ENCODE measurements around the gene VASN.

Gene VASN

DNA sequence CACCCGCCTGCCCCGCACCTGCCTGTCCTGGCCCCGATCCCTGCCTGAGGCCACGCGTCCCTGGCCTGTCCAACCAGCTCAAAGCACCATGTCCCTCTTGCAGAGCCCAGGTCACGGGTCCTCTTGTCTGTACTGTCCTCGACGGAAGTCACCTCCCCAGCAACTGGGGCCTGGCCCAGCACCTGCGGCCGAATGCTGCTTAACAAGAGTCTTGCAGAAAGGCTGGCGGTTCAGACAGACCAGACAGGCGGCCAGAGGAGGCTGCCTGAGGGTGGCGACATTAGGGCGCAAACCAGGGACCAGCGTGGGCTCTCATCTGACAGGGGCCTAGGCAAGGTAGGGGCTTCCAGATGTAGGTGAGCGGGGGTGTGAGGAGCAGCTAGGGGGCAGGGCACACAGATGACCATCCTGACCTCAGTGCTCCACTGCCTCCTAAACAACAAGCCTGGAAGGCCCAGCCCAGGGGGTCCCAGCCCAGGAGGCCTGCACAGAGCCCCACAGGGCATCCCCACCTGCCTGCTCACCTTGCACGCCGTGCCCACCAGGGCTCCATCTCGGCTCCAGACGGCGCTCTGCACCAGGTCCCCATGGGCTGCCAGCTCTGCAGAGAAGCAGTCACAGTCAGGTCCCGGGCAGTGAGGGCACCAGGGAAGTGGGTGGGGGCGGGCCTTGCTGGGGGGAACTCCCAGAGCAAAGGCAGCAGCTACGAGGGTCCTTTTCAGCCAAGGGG is 33.5 kb downstream of the VASN start:
- Histone ChIP-seq H3K36me3 (ENCODE audit: insufficient read depth, insufficient read length, low read length) (peaks cover 44% of the 10 kb centered on the region), H3K27me3 (ENCODE audit: insufficient read depth, insufficient read length) (no peaks in the 10 kb centered on the region), H3K9me3 (ENCODE audit: insufficient read depth, low read length) (no peaks in the 10 kb centered on the region), H3K4me3 (ENCODE audit: insufficient read length, low read depth) (no peak overlapping the region), H3K4me1 (ENCODE audit: insufficient read depth, insufficient read length) (peaks cover 21% of the 10 kb centered on the region), H3K9ac (ENCODE audit: insufficient read length, low read depth) (peak overlapping the region; percentile 47)
- DNase-seq (ENCODE audit: low read depth, low spot score): no peak
- TF ChIP-seq ZNF274 (IDR thresholded peaks at IDR 0.05; ENCODE audit: low read depth, low read length): no peak
- no peak for TF ChIP-seq YY1 (IDR thresholded peaks at IDR 0.05; ENCODE audit: insufficient read depth, insufficient read length)
- TF ChIP-seq SUZ12 (IDR thresholded peaks at IDR 0.05; ENCODE audit: extremely low read depth, insufficient read depth, insufficient read length): no peak

DNA sequence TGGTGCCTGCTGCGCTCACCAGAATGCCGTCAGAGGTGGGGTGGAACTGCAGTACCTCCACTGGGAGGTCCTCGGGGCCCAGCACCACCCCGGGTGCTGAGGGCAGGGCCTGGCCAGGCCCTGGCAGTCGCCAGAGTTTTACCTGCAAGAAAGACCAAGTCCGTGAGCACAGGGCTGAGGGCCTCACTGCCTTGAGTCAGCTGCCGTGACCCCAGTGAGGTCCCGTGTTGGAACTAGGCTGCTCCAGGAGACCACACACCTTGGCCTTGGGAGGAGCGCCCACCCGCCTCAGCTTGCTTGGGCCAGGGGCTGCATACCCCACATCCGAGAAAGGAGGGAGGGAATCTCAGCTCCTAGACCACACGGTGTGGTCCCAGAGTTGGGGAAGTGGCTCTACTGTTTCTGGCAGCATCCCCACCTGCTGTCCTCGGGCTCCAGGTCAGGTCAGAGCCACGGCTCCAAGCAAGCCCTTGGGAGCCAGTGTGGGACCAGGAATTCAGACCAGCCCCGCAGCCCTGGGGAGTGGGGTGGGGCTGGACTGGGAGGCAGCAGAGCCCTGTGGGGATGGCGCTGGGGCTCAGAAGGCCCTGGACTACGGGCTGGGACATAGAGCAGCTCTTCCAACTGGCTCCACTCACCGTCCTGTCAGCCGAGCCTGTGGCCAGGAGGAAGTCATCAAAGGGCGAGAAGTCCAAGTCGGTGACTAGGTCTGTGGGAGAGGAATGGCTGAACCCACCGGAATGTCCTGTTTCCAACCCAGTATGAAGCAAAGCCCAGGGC is 36.1 kb downstream of the VASN start:
- TF ChIP-seq YY1 (IDR thresholded peaks at IDR 0.05; ENCODE audit: insufficient read depth, insufficient read length) (no peak), SUZ12 (IDR thresholded peaks at IDR 0.05; ENCODE audit: extremely low read depth, insufficient read depth, insufficient read length) (no peak), ZNF274 (IDR thresholded peaks at IDR 0.05; ENCODE audit: low read depth, low read length) (no peak)
- H3K27me3 ChIP-seq (ENCODE audit: insufficient read depth, insufficient read length): no peaks in the 10 kb centered on the region
- no peak for DNase-seq (ENCODE audit: low read depth, low spot score)
- H3K4me1 ChIP-seq (ENCODE audit: insufficient read depth, insufficient read length): peaks cover 20% of the 10 kb centered on the region
- H3K9ac ChIP-seq (ENCODE audit: insufficient read length, low read depth): no peak overlapping the region
- peaks cover 49% of the 10 kb centered on the region for H3K36me3 ChIP-seq (ENCODE audit: insufficient read depth, insufficient read length, low read length)
- H3K9me3 ChIP-seq (ENCODE audit: insufficient read depth, low read length): no peaks in the 10 kb centered on the region
- H3K4me3 ChIP-seq (ENCODE audit: insufficient read length, low read depth): no peak overlapping the region

DNA sequence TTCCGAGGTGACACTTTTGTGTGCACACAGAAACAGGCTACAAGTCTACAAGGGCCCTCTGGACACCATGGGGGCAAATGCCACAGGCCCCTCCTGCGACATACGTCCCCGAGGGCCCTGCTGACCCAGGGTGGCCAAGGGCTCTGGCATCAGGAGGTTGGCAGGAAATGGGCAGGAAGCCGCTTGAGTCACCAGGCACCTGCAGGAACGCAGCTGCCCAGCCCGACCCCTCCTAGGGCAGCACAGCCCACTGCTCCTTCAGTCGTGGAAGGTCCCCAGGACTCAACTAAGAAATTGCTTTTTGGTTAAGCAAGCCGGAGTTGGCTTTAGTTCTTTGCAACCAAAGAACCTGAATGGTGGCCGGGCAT is 36.7 kb downstream of the VASN start:
- no peak overlapping the region for H3K9ac ChIP-seq (ENCODE audit: insufficient read length, low read depth)
- H3K4me1 ChIP-seq (ENCODE audit: insufficient read depth, insufficient read length): peaks cover 17% of the 10 kb centered on the region
- no peak for DNase-seq (ENCODE audit: low read depth, low spot score)
- H3K36me3 ChIP-seq (ENCODE audit: insufficient read depth, insufficient read length, low read length): peaks cover 52% of the 10 kb centered on the region
- no peaks in the 10 kb centered on the region for H3K27me3 ChIP-seq (ENCODE audit: insufficient read depth, insufficient read length)
- H3K4me3 ChIP-seq (ENCODE audit: insufficient read length, low read depth): no peak overlapping the region
- TF ChIP-seq SUZ12 (IDR thresholded peaks at IDR 0.05; ENCODE audit: extremely low read depth, insufficient read depth, insufficient read length) (no peak), YY1 (IDR thresholded peaks at IDR 0.05; ENCODE audit: insufficient read depth, insufficient read length) (no peak), ZNF274 (IDR thresholded peaks at IDR 0.05; ENCODE audit: low read depth, low read length) (no peak)
- H3K9me3 ChIP-seq (ENCODE audit: insufficient read depth, low read length): no peaks in the 10 kb centered on the region

DNA sequence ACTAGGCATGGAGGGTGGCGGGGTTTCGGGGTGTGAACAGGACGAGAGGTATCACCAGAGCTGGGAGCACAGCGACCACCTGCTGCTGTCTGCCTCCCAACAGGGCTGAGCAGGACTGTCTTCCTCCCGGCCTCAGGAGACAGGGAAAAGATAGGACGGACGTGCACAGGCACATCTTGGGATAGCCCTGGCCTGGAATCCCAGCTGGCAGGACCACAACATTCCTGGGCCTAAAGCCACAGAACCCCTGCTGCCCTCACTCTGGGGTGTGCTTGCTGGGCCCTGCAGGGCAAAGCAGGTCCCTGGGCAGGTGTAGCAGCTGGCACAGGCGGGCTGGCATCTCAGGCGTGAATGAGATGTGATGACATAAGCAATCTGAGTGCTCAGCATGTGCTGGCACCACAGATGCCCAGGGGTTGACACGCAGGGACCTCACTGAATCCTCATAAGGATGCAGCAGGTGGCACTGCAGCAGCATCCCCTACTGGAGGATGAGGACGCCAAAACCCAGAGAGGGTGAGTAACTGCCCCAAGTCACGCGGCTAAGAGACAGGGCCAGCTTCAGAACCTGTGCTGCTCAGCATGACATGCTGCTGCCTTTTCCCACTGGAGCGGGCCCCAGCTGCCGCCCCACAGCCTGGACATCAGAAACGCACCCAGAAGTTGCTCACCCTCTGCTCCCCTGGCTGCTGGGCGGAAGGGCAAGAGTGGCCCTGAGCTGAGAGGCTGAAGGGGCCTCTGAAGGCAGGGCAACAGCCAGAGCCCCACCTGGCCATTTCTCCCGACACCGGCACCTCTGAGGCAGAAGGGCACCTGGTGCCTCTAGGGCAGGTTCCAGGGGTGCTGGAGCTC is 37.7 kb downstream of the VASN start:
- Histone ChIP-seq H3K4me3 (ENCODE audit: insufficient read length, low read depth) (no peak overlapping the region), H3K9me3 (ENCODE audit: insufficient read depth, low read length) (no peaks in the 10 kb centered on the region), H3K4me1 (ENCODE audit: insufficient read depth, insufficient read length) (peaks cover 15% of the 10 kb centered on the region), H3K9ac (ENCODE audit: insufficient read length, low read depth) (no peak overlapping the region), H3K27me3 (ENCODE audit: insufficient read depth, insufficient read length) (no peaks in the 10 kb centered on the region), H3K36me3 (ENCODE audit: insufficient read depth, insufficient read length, low read length) (peaks cover 47% of the 10 kb centered on the region)
- DNase-seq (ENCODE audit: low read depth, low spot score): no peak
- no peak for TF ChIP-seq SUZ12 (IDR thresholded peaks at IDR 0.05; ENCODE audit: extremely low read depth, insufficient read depth, insufficient read length)
- TF ChIP-seq YY1 (IDR thresholded peaks at IDR 0.05; ENCODE audit: insufficient read depth, insufficient read length): no peak
- no peak for TF ChIP-seq ZNF274 (IDR thresholded peaks at IDR 0.05; ENCODE audit: low read depth, low read length)

DNA sequence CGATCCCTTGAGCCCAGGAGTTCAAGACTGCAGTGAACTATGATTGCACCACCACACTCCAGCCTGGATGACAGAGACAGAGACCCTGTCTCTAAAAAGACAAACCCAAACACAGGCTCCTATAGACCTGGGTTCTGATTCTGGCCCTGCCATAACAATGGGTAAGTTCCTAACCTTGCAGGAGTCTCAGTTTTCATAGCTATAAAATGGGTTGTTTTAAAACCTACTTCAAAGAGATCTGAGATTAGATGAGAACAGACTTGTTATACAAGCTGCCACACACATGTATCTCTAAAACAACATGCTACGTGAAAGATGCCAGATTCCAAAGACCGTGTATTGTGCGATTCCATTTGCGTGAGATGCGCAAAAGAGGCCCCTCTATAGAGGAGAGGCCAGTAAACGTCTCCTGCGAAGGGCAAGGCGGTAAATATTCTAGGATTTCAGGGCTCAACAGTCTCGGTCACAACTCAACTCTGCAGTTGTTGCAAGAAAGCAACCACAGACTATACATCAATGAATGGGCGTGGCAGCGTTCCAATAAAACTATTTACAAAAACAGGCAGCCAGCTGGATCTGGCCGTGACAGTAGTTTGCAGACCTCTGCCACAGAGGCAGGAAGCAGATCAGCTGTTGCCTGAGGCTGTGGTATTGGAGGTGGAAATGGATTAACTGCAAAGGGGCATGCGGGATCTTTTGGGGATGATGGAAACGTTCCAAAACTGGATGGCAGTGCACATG is 38.9 kb downstream of the VASN start:
- Histone ChIP-seq H3K9me3 (ENCODE audit: insufficient read depth, low read length) (no peaks in the 10 kb centered on the region), H3K36me3 (ENCODE audit: insufficient read depth, insufficient read length, low read length) (peaks cover 37% of the 10 kb centered on the region), H3K4me3 (ENCODE audit: insufficient read length, low read depth) (no peak overlapping the region), H3K4me1 (ENCODE audit: insufficient read depth, insufficient read length) (peaks cover 15% of the 10 kb centered on the region), H3K27me3 (ENCODE audit: insufficient read depth, insufficient read length) (no peaks in the 10 kb centered on the region), H3K9ac (ENCODE audit: insufficient read length, low read depth) (no peak overlapping the region)
- DNase-seq (ENCODE audit: low read depth, low spot score): no peak
- TF ChIP-seq ZNF274 (IDR thresholded peaks at IDR 0.05; ENCODE audit: low read depth, low read length): no peak
- no peak for TF ChIP-seq YY1 (IDR thresholded peaks at IDR 0.05; ENCODE audit: insufficient read depth, insufficient read length)
- no peak for TF ChIP-seq SUZ12 (IDR thresholded peaks at IDR 0.05; ENCODE audit: extremely low read depth, insufficient read depth, insufficient read length)

DNA sequence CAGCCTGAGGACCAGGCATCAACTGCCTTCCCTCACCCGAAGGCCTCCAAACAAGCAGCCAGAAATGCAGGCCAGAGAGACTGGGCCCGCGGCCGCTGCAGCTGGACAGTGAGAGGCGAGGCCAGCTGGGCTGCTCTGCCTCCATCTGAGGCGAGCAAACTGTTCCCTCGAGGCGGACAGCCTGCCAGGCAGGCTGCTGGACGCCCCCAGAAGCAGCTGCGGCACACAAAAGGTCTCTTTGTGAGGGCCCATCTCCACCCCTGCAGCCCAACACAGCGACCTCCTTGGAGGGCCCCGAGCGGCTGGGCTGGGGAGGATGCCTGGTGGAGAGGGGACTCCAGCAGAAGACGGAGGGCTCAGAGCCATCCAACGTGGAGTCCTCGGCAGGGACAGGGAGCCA is 40.0 kb downstream of the VASN start:
- H3K9ac ChIP-seq (ENCODE audit: insufficient read length, low read depth): no peak overlapping the region
- peaks cover 2% of the 10 kb centered on the region for H3K27me3 ChIP-seq (ENCODE audit: insufficient read depth, insufficient read length)
- TF ChIP-seq SUZ12 (IDR thresholded peaks at IDR 0.05; ENCODE audit: extremely low read depth, insufficient read depth, insufficient read length) (no peak), ZNF274 (IDR thresholded peaks at IDR 0.05; ENCODE audit: low read depth, low read length) (no peak), YY1 (IDR thresholded peaks at IDR 0.05; ENCODE audit: insufficient read depth, insufficient read length) (no peak)
- peaks cover 15% of the 10 kb centered on the region for H3K4me1 ChIP-seq (ENCODE audit: insufficient read depth, insufficient read length)
- peaks cover 30% of the 10 kb centered on the region for H3K36me3 ChIP-seq (ENCODE audit: insufficient read depth, insufficient read length, low read length)
- H3K4me3 ChIP-seq (ENCODE audit: insufficient read length, low read depth): no peak overlapping the region
- no peaks in the 10 kb centered on the region for H3K9me3 ChIP-seq (ENCODE audit: insufficient read depth, low read length)
- no peak for DNase-seq (ENCODE audit: low read depth, low spot score)
